ENCODE data around the gene TMPRSS12. TPM values are rescaled to one million over a fixed set of nuclear protein-coding genes. Genes with fewer than 3 reads are reported as not detected.
"Not testable (repeated sequence)": the region's sequence is repeated elsewhere in the genome, so short reads cannot be mapped to it uniquely, and the experiment has no call there.

Gene TMPRSS12
- total and polyA plus RNA-seq, 10 donors: not detected

- Histone ChIP-seq H3K27me3 (replicated peaks in 1 of 7) (no peaks in the 10 kb centered on the region), H3K4me3 (no peak overlapping the region), H3K36me3 (peaks cover 0 to 16% (median 0%) of the 10 kb centered on the region in 6 donors), H3K9me3 (no peaks in the 10 kb centered on the region), H3K27ac (peak overlapping the region in 4 of 8 donors; percentile 23 to 50 (median 42)), H3K4me1 (peaks cover 0 to 12% (median 10%) of the 10 kb centered on the region in 6 donors)
- TF ChIP-seq POLR2AphosphoS5 (IDR thresholded peaks at IDR 0.05): no peak
- TF ChIP-seq CTCF (IDR thresholded peaks at IDR 0.05 in 8 of 11, conservative IDR thresholded peaks at IDR 0.05 in 3 of 11): peak; percentile 19 to 87 (median 58)
- WGBS, 5 donors: 0 to 4% (median 2%) methylated on average over 2 of the region's 2 CpGs
- intact Hi-C loops (cut with DNase I; ENCODE audit: low total_unique reads): loop anchor here (2.0 kb wide), 1 partner anchor 161 kb away; no protein-coding TSS in a partner anchor
- DNase-seq: no peak
Observed at GRCh38 chr12:50825372-50825838, 17.3 kb upstream of the TMPRSS12 start.

GRCh38 chr12:50828121-50828520 lies 14.6 kb upstream of the TMPRSS12 start:
- H3K9me3 ChIP-seq: peaks cover 0 to 9% (median 3%) of the 10 kb centered on the region in 8 donors
- TF ChIP-seq POLR2AphosphoS5 (IDR thresholded peaks at IDR 0.05): no peak
- TF ChIP-seq CTCF (IDR thresholded peaks at IDR 0.05 in 8 of 11, conservative IDR thresholded peaks at IDR 0.05 in 3 of 11): no peak
- TF ChIP-seq POLR2A (IDR thresholded peaks at IDR 0.05): no peak
- H3K4me3 ChIP-seq: no peak overlapping the region
- H3K27ac ChIP-seq: no peak overlapping the region
- no peaks in the 10 kb centered on the region for H3K27me3 ChIP-seq (replicated peaks in 1 of 7)
- DNase-seq: no peak
- H3K36me3 ChIP-seq: no peaks in the 10 kb centered on the region
- H3K4me1 ChIP-seq: peaks cover 0 to 12% (median 10%) of the 10 kb centered on the region in 6 donors
- intact Hi-C loops (cut with DNase I; ENCODE audit: low total_unique reads): no loop called here
- WGBS, 5 donors: 92 to 100% (median 96%) methylated on average over 1 of the region's 1 CpG

- DNase-seq: no peak
- no peak for TF ChIP-seq POLR2A (IDR thresholded peaks at IDR 0.05)
- no peak for TF ChIP-seq POLR2AphosphoS5 (IDR thresholded peaks at IDR 0.05)
- TF ChIP-seq CTCF (IDR thresholded peaks at IDR 0.05 in 8 of 11, conservative IDR thresholded peaks at IDR 0.05 in 3 of 11): no peak
- intact Hi-C loops (cut with DNase I; ENCODE audit: low total_unique reads): no loop called here
- no peak overlapping the region for H3K27ac ChIP-seq
- H3K36me3 ChIP-seq: no peaks in the 10 kb centered on the region
- H3K4me3 ChIP-seq: no peak overlapping the region
- WGBS, 5 donors: 83 to 89% (median 88%) methylated on average over 2 of the region's 2 CpGs
- no peaks in the 10 kb centered on the region for H3K27me3 ChIP-seq (replicated peaks in 1 of 7)
- peaks cover 0 to 12% (median 10%) of the 10 kb centered on the region in 6 donors for H3K4me1 ChIP-seq
- H3K9me3 ChIP-seq: peaks cover 0 to 16% (median 11%) of the 10 kb centered on the region in 8 donors
Observed at GRCh38 chr12:50828886-50829285, 13.8 kb upstream of the TMPRSS12 start.

- H3K4me1 ChIP-seq; H3K27me3 ChIP-seq (replicated peaks in 1 of 7); H3K36me3 ChIP-seq; DNase-seq; H3K4me3 ChIP-seq; H3K27ac ChIP-seq: not testable (repeated sequence)
- peaks cover 0 to 29% (median 24%) of the 10 kb centered on the region in 8 donors for H3K9me3 ChIP-seq
- intact Hi-C loops (cut with DNase I; ENCODE audit: low total_unique reads): loop anchor here (10.0 kb wide), 1 partner anchor 101 kb away; no protein-coding TSS in a partner anchor
Observed at GRCh38 chr12:50833801-50834200, 8.9 kb upstream of the TMPRSS12 start.

All from spleen (tissue), 11 donors.